ENCODE measurements around the gene TACSTD2. TPM values are rescaled to one million over a fixed set of nuclear protein-coding genes. Genes with fewer than 3 reads are reported as not detected.

Gene TACSTD2
- total and polyA plus RNA-seq, 2 donors (not counting 1 experiment from before 2014, with no cell fraction given), result not detected

DNA sequence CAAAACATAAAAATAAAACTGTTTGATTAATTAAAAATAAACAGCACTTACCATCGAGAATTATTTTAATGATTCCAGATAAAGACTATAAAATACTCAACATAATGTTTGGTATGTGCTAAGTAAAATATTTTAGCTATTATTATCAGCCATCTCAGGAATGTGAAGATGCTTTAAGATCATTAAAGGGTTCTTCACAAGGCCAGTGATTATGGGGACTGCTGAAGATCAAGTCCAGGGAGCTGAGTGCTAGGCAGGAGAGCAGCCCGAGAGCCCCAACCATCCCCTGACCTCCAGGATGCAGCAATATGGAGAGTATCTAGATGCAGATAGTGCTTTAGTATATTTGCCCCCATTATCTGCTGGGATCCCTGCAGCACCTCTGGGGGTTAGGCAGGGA, 4.6 kb upstream of the TACSTD2 start:
- DNase-seq, result no peak
- H3K27me3 ChIP-seq (replicated peaks in 1 of 4; ENCODE audit: control extremely low read depth in 1 of 4, control insufficient read depth in 3 of 4, insufficient read depth in 4 of 4, low read length in 3 of 4), result peaks cover 0 to 24% (median 17%) of the 10 kb centered on the region in 4 experiments
- CTCF ChIA-PET, result no interaction called here
- Mint-ChIP-seq H3K27me3 (peaks cover 42% of the 10 kb centered on the region), H3K4me1 (peaks cover 14% of the 10 kb centered on the region), H3K9me3 (ENCODE audit: insufficient read depth) (no peaks in the 10 kb centered on the region), H3K27ac (no peak overlapping the region), H3K4me3 (no peak overlapping the region)
- no peak for ATAC-seq (ENCODE audit: low read depth)
- H3K79me2 ChIP-seq (ENCODE audit: control insufficient read depth, insufficient read depth, low read length), result no peaks in the 10 kb centered on the region
- no peak overlapping the region for H3K4me2 ChIP-seq (replicated peaks; ENCODE audit: low read depth, low read length, poor library complexity, severe bottlenecking)
- no peaks in the 10 kb centered on the region for H3K36me3 ChIP-seq (replicated peaks in 1 of 2; ENCODE audit: control extremely low read depth in 1 of 2, control insufficient read depth in 1 of 2, extremely low read depth in 1 of 2, insufficient read depth in 2 of 2, low read length in 1 of 2)
- no peak overlapping the region for H2AFZ ChIP-seq (ENCODE audit: insufficient read depth, low read depth, low read length, poor library complexity, severe bottlenecking)
- intact Hi-C loops (cut with micrococcal nuclease), result no loop called here
- H3K4me3 ChIP-seq (ENCODE audit: control extremely low read depth in 1 of 5, extremely low read depth in 1 of 5, insufficient read depth in 1 of 5, low read depth in 2 of 5, low read length in 4 of 5), result no peak overlapping the region
- no peak for TF ChIP-seq EZH2 (IDR thresholded peaks at IDR 0.05; ENCODE audit: borderline replicate concordance, insufficient read depth, low read depth, low read length, poor library complexity, severe bottlenecking)
- TF ChIP-seq, protein P1, sequence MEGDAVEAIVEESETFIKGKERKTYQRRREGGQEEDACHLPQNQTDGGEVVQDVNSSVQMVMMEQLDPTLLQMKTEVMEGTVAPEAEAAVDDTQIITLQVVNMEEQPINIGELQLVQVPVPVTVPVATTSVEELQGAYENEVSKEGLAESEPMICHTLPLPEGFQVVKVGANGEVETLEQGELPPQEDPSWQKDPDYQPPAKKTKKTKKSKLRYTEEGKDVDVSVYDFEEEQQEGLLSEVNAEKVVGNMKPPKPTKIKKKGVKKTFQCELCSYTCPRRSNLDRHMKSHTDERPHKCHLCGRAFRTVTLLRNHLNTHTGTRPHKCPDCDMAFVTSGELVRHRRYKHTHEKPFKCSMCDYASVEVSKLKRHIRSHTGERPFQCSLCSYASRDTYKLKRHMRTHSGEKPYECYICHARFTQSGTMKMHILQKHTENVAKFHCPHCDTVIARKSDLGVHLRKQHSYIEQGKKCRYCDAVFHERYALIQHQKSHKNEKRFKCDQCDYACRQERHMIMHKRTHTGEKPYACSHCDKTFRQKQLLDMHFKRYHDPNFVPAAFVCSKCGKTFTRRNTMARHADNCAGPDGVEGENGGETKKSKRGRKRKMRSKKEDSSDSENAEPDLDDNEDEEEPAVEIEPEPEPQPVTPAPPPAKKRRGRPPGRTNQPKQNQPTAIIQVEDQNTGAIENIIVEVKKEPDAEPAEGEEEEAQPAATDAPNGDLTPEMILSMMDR (IDR thresholded peaks at IDR 0.05), result no peak
- H3K9ac ChIP-seq (ENCODE audit: low read length), result no peak overlapping the region
- H4K20me1 ChIP-seq (ENCODE audit: control insufficient read depth, insufficient read depth, low read length, poor library complexity, severe bottlenecking), result no peaks in the 10 kb centered on the region
- WGBS (ENCODE audit: insufficient coverage), result no CpG with 5 or more reads among the region's 2 CpGs
- H3K27ac ChIP-seq (ENCODE audit: low read length in 2 of 2), result no peak overlapping the region
- POLR2A ChIA-PET, result no interaction called here
- peaks cover 1 to 7% of the 10 kb centered on the region in 2 donors for H3K4me1 ChIP-seq (ENCODE audit: control insufficient read depth in 2 of 2, insufficient read depth in 2 of 2, low read length in 2 of 2)
- H3K9me3 ChIP-seq (ENCODE audit: control extremely low read depth in 1 of 3, control insufficient read depth in 2 of 3, insufficient read depth in 1 of 3, low read length in 2 of 3), result peaks cover 0 to 5% (median 0%) of the 10 kb centered on the region in 3 donors

DNA sequence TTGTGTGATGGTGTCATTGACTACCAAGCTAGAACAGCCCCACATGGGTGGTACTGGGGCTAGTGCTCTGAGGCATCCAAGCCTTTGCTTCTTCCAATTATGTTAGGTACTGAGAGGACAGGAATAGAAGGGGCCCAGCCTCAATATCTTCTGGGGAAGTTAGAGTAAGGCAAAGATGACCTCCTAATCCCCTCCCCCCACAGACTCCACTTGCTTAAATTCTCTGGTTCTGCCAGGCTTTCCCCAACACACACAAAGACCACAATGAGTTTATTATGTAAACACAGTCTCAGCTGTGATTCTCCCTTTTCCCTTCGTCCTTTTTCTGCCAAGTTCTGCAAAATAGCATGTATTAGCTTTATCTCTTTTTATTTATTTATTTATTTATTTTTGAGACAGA, 3.1 kb upstream of the TACSTD2 start:
- Mint-ChIP-seq H3K9me3 (ENCODE audit: insufficient read depth) (no peaks in the 10 kb centered on the region), H3K4me3 (no peak overlapping the region), H3K4me1 (peaks cover 25% of the 10 kb centered on the region), H3K27me3 (peaks cover 43% of the 10 kb centered on the region), H3K27ac (no peak overlapping the region)
- Histone ChIP-seq H2AFZ (ENCODE audit: insufficient read depth, low read depth, low read length, poor library complexity, severe bottlenecking) (no peak overlapping the region), H3K4me2 (replicated peaks; ENCODE audit: low read depth, low read length, poor library complexity, severe bottlenecking) (no peak overlapping the region), H3K79me2 (ENCODE audit: control insufficient read depth, insufficient read depth, low read length) (no peaks in the 10 kb centered on the region), H4K20me1 (ENCODE audit: control insufficient read depth, insufficient read depth, low read length, poor library complexity, severe bottlenecking) (no peaks in the 10 kb centered on the region), H3K36me3 (replicated peaks in 1 of 2; ENCODE audit: control extremely low read depth in 1 of 2, control insufficient read depth in 1 of 2, extremely low read depth in 1 of 2, insufficient read depth in 2 of 2, low read length in 1 of 2) (no peaks in the 10 kb centered on the region), H3K9me3 (ENCODE audit: control extremely low read depth in 1 of 3, control insufficient read depth in 2 of 3, insufficient read depth in 1 of 3, low read length in 2 of 3) (peaks cover 0 to 12% (median 1%) of the 10 kb centered on the region in 3 donors), H3K27ac (ENCODE audit: low read length in 2 of 2) (no peak overlapping the region), H3K4me1 (ENCODE audit: control insufficient read depth in 2 of 2, insufficient read depth in 2 of 2, low read length in 2 of 2) (peaks cover 9 to 17% of the 10 kb centered on the region in 2 donors), H3K27me3 (replicated peaks in 1 of 4; ENCODE audit: control extremely low read depth in 1 of 4, control insufficient read depth in 3 of 4, insufficient read depth in 4 of 4, low read length in 3 of 4) (peaks cover 0 to 34% (median 25%) of the 10 kb centered on the region in 4 experiments), H3K4me3 (ENCODE audit: control extremely low read depth in 1 of 5, extremely low read depth in 1 of 5, insufficient read depth in 1 of 5, low read depth in 2 of 5, low read length in 4 of 5) (no peak overlapping the region), H3K9ac (ENCODE audit: low read length) (no peak overlapping the region)
- no CpG with 5 or more reads among the region's 1 CpG for WGBS (ENCODE audit: insufficient coverage)
- intact Hi-C loops (cut with micrococcal nuclease), result no loop called here
- ChIA-PET POLR2A (no interaction called here), CTCF (no interaction called here)
- DNase-seq, result no peak
- no peak for ATAC-seq (ENCODE audit: low read depth)
- no peak for TF ChIP-seq EZH2 (IDR thresholded peaks at IDR 0.05; ENCODE audit: borderline replicate concordance, insufficient read depth, low read depth, low read length, poor library complexity, severe bottlenecking)
- TF ChIP-seq, protein P1 (IDR thresholded peaks at IDR 0.05), result no peak
